Cardiac muscle cell (in vitro differentiated cells and primary cell): Measurements from ENCODE around the gene VAMP5. TPM values are rescaled to one million over a fixed set of nuclear protein-coding genes. Genes with fewer than 3 reads are reported as not detected.

Experiments used
- DNase-seq, 2 donors: peaks; one replicate each; pipeline versions ENCODE4 v3.0.0 to v3.0.0-alpha.2; 2010 to 2017; ENCODE audit warnings: low read depth in 1 of 2, low spot score in 1 of 2
- H3K27ac ChIP-seq: fragments of 200-600 bp; sonication (generic); 2 replicates; pipeline ENCODE4 v1.5.1; 2016
- H3K27me3 ChIP-seq: fragments of 200-600 bp; sonication (generic); 2 replicates; pipeline ENCODE4 v1.6.0; 2016; ENCODE audit warnings: control low read depth
- H3K36me3 ChIP-seq: fragments of 200-600 bp; sonication (generic); 2 replicates; pipeline ENCODE4 v1.5.1; 2016; ENCODE audit warnings: control low read depth
- H3K4me1 ChIP-seq: fragments of 200-600 bp; sonication (generic); 2 replicates; pipeline ENCODE4 v1.8.1; 2017; ENCODE audit warnings: low read depth, mild to moderate bottlenecking, mixed run types
- H3K4me3 ChIP-seq: fragments of 200-600 bp; sonication (generic); 2 replicates; pipeline ENCODE4 v1.5.1; 2016; ENCODE audit warnings: mild to moderate bottlenecking
- H3K9me3 ChIP-seq: fragments of 200-600 bp; sonication (generic); 2 replicates; pipeline ENCODE4 v1.5.1; 2017; ENCODE audit warnings: low read depth, mild to moderate bottlenecking, control low read depth
- polyA plus RNA-seq: library from polyadenylated mRNA; unstranded; fragments of >200 nt; fragmentation: Nextera tagmentation; extraction: Ambion mirVana; gene quantifications from 2 replicates; pipeline ENCODE4 v1.2.1, GENCODE V29; 2016
- total RNA-seq: library from RNA; depleted of rRNA; stranded (reverse); fragments of >200 nt; gene quantifications from 2 replicates; pipeline ENCODE4 v1.2.3, GENCODE V29; 2016
- TF ChIP-seq, protein P1 (sequence below): IDR thresholded peaks from 2 replicates; pipeline ENCODE4 v1.5.1; 2012; ENCODE audit warnings: low read depth, mild to moderate bottlenecking, low read length

The VAMP5 gene
- total and polyA plus RNA-seq, 2 experiments from 2014 or later: 7.7 to 19.1 TPM

DNA sequence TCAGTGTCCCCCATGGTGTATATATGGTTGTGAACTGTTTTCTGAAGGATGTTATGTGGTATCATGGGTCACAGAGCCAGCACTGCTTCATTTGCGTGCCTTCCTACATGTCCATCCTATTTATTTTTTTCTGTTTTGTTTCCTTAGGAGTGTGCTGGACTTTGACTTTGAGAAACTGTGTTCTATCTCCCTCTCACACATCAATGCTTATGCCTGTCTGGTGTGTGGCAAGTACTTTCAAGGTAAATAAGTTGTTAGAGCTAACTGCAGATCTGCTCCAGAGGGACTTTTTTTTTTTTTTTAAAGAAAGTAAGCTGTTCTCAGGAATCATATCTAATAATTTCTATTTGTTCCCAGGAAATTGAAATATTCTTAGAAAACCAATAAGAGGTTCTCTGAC, 37.1 kb downstream of the VAMP5 start:
- H3K36me3 ChIP-seq: peaks cover 45% of the 10 kb centered on the region
- no peaks in the 10 kb centered on the region for H3K27me3 ChIP-seq
- no peak overlapping the region for H3K27ac ChIP-seq
- no peaks in the 10 kb centered on the region for H3K9me3 ChIP-seq
- no peak overlapping the region for H3K4me3 ChIP-seq
- TF ChIP-seq, protein P1, sequence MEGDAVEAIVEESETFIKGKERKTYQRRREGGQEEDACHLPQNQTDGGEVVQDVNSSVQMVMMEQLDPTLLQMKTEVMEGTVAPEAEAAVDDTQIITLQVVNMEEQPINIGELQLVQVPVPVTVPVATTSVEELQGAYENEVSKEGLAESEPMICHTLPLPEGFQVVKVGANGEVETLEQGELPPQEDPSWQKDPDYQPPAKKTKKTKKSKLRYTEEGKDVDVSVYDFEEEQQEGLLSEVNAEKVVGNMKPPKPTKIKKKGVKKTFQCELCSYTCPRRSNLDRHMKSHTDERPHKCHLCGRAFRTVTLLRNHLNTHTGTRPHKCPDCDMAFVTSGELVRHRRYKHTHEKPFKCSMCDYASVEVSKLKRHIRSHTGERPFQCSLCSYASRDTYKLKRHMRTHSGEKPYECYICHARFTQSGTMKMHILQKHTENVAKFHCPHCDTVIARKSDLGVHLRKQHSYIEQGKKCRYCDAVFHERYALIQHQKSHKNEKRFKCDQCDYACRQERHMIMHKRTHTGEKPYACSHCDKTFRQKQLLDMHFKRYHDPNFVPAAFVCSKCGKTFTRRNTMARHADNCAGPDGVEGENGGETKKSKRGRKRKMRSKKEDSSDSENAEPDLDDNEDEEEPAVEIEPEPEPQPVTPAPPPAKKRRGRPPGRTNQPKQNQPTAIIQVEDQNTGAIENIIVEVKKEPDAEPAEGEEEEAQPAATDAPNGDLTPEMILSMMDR: no peak
- DNase-seq: no peak
- peaks cover 7% of the 10 kb centered on the region for H3K4me1 ChIP-seq

DNA sequence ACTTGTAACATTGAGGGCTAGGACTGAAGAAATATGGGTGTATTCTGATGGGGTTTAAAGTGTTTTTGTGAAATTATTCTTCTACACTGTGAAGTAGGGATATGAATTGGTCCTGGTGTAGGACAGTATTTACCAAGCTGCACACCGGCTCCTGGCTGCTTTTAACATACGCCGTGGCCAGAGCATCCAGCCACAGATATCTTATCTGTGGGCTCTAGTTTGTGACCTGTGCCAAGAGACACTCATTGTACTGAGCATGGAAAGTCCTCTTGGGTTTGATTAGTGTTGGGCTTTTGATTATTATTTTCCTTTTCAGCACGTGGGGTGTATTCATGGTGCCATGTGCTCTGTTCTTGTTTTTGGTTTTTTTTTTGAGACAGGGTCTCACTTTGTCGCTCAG, 39.8 kb downstream of the VAMP5 start:
- DNase-seq: no peak
- H3K27ac ChIP-seq: no peak overlapping the region
- H3K36me3 ChIP-seq: peaks cover 65% of the 10 kb centered on the region
- no peaks in the 10 kb centered on the region for H3K4me1 ChIP-seq
- no peak overlapping the region for H3K4me3 ChIP-seq
- TF ChIP-seq, protein P1: no peak
- H3K9me3 ChIP-seq: no peaks in the 10 kb centered on the region
- H3K27me3 ChIP-seq: no peaks in the 10 kb centered on the region

DNA sequence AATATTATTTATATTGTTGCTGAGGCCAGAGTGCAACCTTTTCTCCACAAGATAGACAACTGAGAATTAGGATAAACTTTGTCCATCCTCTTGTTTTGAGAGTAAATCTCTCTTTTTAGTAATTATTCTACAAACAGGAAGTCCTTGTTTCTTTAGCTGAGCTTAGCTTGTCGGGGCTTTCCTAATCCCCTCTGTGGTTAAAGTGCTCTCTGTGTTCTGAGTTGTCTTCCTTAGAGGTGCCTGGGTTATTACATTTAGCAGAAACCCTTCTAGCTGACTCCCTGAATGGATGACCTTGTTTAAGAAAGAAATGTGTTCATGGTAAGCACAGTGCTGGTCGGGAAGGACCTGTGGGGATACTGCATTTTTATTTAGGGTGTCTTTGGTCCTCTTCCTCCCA, 44.4 kb downstream of the VAMP5 start:
- H3K36me3 ChIP-seq: peaks cover 75% of the 10 kb centered on the region
- H3K9me3 ChIP-seq: no peaks in the 10 kb centered on the region
- no peaks in the 10 kb centered on the region for H3K27me3 ChIP-seq
- H3K4me3 ChIP-seq: no peak overlapping the region
- H3K27ac ChIP-seq: no peak overlapping the region
- TF ChIP-seq, protein P1: no peak
- no peak for DNase-seq
- no peaks in the 10 kb centered on the region for H3K4me1 ChIP-seq

DNA sequence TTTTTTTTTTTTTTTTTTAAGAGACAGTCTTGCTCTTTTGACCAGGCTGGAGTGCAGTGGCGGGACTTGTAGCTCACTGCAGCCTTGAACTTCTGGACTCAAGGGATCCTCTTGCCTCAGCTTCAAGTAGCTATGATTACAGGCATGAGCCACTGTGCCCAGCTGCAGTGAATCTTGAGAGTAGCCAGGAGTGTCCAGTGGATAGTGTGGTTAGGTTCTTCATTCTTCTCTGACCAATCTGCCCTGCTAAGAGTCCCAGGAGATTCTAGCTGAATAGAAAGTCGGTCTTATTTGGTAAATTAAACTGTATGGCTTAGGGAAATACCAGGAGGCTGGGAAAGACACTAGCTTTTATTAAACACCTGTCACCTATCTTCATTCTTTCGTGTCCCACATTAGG, 47.1 kb downstream of the VAMP5 start:
- Histone ChIP-seq H3K27me3 (no peaks in the 10 kb centered on the region), H3K9me3 (no peaks in the 10 kb centered on the region), H3K4me1 (no peaks in the 10 kb centered on the region), H3K27ac (no peak overlapping the region), H3K4me3 (no peak overlapping the region), H3K36me3 (peaks cover 65% of the 10 kb centered on the region)
- TF ChIP-seq, protein P1: no peak
- DNase-seq: no peak

DNA sequence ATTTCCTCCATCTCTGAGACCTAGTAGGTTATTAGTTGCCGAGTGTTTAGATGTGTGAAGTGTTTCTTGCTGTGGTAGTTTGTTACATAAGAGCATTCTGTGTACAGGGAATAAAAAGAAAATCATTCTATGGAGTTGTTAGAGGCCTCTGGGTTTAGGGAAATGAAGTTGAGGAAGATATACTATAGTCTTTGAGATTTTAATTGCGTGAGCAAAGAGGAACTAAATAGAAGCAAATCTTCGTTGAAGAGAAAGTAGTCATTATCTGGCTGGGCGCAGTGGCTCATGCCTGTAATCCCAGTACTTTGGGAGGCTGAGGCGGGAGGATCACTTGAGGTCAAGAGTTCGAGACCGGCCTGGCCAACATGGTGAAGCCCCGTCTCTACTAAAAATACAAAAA, 50.8 kb downstream of the VAMP5 start:
- H3K4me3 ChIP-seq: no peak overlapping the region
- H3K27me3 ChIP-seq: no peaks in the 10 kb centered on the region
- no peak for DNase-seq
- H3K27ac ChIP-seq: peak overlapping the region; percentile 45
- H3K36me3 ChIP-seq: peaks cover 66% of the 10 kb centered on the region
- TF ChIP-seq, protein P1: no peak
- no peaks in the 10 kb centered on the region for H3K4me1 ChIP-seq
- no peaks in the 10 kb centered on the region for H3K9me3 ChIP-seq

DNA sequence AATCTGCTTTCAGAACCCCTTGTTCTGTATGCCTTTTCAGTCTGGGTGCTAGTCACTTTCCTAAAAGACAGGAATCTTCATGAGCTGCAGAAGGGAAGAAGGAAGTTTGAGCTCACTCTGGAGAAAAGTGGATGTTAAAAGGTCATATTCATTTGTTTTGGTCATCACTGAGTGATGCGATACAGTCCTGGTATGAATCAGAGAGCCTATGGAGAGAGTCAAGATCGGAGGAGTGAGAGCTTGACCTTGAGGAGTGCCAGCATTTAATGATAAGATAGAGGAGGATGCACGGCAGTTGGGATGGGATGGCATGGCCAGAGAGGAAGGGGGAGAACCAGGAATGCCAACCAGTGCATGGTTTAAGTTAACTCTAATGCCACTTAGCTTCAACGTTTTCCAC, 51.4 kb downstream of the VAMP5 start:
- no peak overlapping the region for H3K4me3 ChIP-seq
- H3K36me3 ChIP-seq: peaks cover 63% of the 10 kb centered on the region
- DNase-seq: no peak
- peak overlapping the region; percentile 45 for H3K27ac ChIP-seq
- no peaks in the 10 kb centered on the region for H3K9me3 ChIP-seq
- H3K4me1 ChIP-seq: no peaks in the 10 kb centered on the region
- TF ChIP-seq, protein P1: no peak
- H3K27me3 ChIP-seq: no peaks in the 10 kb centered on the region
